DMS153 treated with DMSO at 0.1 percent for 48 hours (cell line): Measurements from ENCODE around the gene ANAPC5.

Experiments
- DNase-seq: peaks from one replicate; lab custom pipeline; 2025; ENCODE audit not compliant: unreplicated experiment; lab: John Stamatoyannopoulos, UW

Gene ANAPC5

DNA sequence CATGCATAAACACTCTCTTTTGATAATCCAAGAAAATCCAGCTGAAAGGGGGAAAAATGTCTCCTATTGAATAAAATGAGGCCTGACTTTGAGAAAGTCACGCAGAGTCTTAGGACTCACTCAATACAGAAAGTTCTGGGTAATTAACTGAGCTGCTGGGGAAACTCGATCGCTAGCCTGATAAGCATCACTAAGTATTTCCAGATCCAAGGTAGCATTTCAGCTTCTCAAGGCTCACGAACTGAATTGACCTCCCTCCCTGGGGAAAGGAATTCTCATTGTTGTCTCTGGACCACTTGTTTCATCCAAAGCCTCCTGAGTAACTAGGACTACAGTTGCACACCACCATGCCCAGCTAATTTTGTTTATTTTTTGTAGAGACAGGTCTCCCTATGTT, 13.8 kb upstream of the ANAPC5 start:
- DNase-seq = no peak

DNA sequence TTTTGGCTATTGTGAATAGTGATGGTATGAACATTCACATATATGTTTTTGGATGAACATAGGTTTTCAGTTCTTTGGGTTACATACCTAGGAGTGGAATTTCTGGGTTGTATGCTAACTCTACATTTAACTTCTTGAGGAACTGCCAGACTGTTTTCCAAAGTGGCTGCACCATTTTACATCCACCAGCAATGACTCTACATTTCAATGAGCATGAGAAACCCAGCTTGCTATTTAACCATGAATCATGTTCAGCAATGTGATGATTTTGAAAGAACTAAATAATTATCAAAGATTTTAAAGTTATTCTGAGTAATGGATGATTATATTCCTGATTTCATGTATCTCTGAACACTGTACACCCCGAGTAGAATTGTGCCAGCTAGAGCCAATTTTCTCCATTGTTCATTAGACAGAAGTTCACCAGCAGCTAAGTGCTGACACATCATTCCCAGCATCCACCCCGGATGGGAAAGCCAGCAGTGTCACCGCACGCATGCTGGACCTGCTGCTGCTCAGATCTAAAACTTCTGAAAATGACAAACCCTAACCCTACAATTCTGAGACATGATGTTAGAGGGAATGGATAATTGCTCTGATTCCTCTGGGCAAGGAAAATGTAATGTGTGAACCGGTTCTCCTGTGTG, 13.3 kb upstream of the ANAPC5 start:
- DNase-seq = no peak

DNA sequence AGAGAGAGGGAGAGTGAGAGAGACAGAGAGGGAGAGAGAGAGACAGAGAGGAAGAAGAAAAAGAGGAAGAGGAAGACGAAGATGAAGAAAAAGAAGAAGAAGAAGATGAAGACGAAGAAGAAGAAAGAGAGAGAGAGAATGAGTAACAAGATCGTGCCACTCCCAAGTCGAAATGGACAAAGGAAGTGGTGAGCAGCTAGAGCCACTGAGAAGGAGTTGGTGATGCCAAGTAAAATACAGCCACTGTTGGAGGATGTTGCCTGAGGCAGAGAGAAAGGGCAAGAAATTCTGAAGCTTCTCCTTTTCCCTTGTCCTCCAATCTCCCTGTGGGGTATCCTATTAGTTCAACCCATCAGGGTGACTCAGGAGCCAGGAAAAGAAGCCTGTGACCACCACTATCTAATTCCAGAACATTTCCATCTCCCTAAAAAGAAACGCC, 12.5 kb upstream of the ANAPC5 start:
- DNase-seq = no peak

DNA sequence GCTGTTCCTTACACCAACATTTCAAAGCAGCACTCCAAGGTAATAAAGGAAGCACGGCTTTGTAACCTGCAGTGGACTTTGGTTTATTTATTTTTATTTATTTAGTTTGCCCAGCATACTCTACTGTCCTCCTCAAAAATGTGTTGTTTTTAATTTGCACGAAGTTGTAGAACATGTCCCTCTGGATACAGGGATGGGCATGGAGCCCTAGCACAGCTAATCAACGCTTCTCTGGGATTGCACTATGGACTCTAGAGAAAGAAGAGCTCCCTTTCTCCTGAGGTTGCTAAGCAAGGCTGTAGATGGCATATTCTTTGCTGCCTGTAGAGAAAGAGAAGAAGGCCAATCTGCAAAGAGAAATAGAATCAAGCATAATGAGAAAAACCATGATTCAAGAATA, 5.9 kb upstream of the ANAPC5 start:
- no peak for DNase-seq

DNA sequence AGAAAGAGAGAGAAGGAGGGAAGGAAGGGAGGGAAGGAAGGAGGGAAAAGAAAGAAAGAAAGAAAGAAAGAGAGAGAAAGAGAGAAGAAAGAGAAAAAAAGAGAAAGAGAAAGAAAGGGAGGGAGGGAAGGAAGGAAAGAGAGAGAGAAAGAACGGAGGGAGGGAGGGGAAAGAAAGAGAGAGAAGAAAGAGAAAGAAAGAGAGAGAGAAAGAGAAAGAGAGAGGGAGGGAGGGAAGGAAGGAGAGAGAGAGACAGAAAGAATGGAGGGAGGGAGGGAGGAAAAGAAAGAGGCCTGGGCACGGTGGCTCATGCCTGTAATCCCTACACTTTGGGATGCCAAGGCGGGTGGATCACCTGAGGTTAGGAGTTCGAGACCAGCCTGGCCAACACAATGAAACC, 5.1 kb upstream of the ANAPC5 start:
- no peak for DNase-seq

DNA sequence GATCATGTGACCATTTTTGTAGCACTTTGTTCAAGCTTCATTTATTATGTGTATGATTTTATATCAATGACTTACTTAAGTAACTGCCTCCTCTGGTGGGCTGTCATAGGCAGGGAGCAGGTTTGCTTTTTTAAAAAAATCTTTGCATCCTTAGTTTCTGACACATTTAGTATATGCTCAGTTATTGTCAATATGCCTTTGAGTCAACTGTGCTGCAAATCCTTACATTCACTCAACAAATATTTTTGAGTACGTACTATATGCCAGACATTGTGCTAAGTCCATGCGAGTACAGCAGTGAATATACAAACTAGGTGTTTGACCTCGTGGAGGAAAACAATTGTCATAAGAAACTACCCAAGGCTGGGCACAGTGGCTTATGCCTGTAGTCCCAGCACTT, 4.4 kb upstream of the ANAPC5 start:
- no peak for DNase-seq

DNA sequence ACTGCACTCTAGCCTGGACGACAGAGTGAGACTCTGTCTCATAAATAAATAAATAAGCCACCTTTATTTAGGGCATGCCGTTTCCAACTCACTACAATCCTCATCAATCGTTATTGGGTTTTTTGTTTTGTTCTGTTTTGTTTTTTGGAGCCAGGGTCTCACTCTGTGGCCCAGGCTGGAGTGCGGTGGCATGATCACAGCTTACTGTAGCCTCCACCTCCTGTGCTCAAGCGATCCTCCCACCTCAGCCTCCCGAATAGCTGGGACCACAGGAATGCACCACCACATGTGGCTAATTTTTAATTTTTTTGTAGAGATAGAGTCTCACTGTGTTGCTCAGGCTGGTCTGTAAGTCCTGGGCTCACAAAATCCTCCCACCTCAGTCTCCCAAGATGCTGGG, 3.6 kb upstream of the ANAPC5 start:
- DNase-seq = no peak

DNA sequence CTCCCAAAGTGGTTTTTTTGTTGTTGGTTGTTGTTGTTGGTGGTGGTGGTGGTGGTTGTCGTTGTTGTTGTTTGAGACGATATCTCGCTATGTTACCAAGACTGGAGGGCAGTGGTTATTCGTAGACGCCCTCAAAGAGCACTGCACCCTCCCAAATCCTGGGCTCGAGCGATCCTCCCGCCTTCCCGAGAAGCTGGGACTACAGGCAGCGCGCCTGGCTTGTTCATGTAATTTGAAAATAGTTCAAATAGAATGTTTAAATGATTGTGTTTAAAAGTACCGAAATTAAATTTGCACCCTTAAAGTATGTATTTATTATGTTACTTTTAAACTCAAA, 439 bp upstream of the ANAPC5 start:
- DNase-seq = peak; percentile 69

DNA sequence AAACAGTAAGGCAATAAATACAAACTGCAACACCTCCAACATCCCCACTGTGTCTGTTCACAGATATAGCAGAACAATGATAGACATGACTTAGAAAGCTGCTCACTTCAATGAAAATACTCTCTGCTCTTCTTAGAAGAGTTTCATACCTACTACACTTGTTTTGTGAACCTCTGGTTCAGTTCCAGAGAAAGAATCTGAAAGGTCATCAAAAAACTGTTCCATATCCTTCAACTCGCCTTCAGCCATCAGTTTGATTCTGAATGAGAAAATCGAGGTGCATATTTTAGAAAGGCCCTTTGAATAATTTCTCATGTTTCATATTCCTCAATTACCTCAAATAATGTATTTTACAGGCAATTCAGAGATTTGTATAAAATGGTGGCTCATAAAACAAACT, 5.5 kb downstream of the ANAPC5 start:
- no peak for DNase-seq

DNA sequence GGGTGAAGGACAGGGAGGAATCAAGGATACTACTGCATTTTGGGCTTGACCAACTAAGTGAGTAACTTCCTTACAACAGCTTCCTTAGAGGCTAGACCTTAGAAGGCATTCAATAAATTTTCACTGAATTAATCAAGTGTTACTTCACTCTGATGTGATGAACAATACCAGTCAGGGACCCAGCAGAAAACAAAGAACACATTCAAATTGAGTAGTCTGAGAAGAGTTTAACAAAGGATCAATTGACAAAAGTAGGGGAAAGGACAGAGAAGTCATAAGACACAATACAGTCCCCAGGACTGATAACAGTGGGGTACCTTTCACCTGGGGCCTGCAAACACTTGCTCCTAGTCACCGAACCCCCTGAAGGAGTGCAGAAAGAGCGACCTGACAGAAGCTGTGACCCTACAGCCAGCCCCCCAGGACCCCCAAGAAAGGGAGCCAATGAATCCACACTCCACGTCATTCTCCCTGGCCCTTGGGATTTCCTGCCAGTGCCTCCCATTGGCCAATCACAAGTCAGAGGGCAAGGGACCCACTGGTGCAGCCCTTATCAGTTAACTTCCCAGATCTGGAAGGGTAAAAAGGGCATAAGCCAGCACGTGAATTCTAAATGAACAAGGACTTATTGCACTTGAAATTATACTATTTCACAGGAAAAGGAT, 6.9 kb downstream of the ANAPC5 start:
- no peak for DNase-seq

DNA sequence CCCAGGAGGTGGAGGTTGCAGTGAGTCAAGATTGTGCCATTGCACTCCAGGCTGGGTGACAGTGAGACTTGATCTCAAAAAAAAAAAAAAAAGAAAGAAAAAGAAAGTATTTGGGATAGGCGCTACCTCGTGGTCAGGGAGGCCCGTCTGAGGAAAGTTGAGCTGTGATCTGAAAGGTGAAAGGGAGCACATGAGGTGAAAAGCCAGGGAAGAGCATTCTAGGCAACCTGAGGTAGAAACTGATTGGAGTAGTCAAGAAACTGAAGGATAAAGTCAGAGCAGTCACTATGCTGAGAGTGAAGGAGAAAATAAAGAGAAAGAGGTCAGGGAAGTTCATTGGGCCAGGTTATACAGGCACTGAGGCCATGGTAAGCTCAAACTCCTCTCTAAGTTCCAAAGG, 7.7 kb downstream of the ANAPC5 start:
- DNase-seq = no peak

DNA sequence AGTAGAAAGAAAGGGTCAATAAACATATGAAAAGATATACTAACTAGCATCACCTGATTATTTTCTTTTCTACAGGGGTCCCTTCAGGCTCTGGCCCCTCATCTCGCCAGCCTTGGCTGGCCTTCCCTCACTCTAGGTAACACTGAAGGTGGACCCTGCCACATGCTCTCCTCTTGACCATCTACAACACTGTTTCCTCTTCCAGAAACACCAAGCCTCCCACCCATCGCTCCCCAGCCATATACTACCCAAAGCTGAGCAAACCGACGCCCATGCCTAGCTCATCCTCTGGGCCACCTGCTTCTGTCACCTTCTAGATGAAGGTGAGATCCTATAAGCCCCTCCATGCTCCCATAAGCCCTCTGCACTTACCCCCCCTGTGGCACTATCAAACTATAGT, 14.8 kb downstream of the ANAPC5 start:
- no peak for DNase-seq

DNA sequence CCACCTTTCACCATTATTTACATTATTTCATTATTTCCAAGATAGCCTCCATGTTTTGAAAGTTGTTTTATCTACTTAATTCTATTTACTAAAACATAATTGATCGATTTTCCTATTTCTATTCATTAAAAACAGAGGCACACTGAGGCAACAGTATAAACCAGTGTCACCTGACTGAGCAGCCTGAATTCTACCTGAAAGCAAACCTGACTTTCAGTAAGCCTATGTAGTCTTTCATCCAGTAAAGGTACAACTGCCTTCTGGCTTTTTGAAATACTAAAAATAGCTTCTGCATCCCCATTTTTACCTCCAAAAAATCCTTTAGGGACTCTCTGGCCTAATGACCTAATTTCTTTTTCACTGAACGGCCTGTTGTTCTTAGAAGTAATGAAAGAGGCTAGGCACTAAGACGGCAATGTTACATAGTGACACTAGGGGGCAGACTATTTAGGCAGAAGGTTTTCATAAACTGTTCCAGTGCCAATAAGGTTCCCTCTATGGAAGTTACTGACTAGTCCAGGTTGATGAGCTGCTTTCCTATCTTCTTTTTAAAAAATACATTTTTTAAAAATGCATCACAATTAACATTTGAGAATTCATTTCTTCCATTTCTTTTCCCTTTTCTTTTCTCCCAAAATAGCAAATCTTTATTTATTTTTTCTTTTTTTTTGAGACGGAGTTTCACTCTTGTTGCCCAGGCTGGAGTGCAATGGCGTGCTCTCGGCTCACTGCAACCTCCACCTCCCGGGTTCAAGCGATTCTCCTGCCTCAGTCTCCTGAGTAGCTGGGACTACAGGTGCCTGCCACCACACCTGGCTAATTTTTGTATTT, 17.5 kb downstream of the ANAPC5 start:
- peak; percentile 67 for DNase-seq

DNA sequence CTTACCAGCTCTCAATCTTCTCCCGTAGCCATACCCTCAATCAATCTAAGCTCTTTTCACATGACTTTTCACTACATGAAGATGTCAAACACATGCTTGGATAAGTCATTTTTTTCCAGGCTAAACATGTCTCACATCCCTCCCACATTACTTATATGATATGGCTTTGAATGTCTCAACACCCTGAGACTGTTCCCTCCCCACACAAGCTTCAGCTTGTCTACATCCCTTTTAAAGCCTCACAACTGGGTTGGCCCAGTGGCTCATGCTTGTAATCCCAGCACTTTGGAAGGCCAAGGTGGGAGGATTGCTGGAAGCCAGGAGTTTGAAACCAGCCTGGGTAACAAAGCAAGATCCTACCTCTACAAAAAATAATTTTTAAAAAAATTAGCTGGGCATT, 18.5 kb downstream of the ANAPC5 start:
- DNase-seq = no peak

DNA sequence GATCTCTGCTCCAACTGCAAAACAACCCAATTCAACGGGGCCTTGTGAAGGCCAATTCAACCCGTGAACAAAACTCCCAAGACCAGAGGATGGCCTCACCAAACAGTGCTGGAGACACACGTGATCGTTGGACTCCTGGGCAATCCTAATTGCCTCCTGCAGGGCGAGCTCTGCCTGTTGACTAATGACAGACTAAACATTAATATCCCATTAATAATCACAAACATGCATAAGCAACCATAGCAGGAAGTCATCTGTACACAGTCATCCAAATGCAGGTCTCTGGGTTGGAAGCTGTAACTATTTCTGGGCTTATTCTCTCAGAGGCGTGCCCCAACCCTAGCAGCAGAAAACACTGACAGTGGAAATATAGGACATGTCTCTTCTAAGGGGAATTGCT, 21.0 kb downstream of the ANAPC5 start:
- no peak for DNase-seq

DNA sequence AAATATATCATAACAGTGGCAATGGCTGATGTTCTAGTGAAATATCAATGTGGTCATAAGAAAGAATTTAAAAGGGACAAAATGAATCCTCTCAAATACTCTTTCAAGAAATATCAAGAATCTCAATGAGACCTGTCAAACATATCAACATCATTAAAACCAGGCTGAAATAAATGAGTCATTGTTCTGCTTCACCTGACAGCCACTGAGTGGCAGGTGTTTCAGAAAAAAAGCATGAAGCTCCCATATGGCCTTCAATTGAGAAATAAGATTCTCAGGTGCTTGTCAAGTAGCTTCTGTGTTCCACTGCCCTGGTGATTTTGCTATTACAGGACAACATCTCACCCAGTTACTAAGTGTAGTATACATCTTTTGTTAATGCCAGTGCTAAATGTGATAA, 21.5 kb downstream of the ANAPC5 start:
- no peak for DNase-seq

DNA sequence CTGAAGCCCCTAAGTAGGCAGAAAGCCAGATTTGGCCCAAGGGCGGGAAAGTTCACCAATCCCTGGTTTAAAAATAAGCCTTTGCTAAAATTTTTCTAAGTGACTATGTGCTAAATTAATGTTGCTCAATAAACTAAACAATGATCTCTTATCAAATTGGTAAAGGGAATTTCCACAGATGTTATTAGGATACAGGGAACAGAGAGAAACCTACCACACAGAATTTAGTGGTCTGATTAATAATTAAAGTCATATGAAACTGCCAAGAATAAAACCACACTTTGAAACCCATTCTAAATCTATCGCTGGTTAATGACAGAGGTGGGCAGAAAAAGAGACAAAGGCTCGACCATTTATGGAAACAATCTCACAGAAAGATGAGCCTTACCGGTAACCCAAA, 22.0 kb downstream of the ANAPC5 start:
- no peak for DNase-seq

DNA sequence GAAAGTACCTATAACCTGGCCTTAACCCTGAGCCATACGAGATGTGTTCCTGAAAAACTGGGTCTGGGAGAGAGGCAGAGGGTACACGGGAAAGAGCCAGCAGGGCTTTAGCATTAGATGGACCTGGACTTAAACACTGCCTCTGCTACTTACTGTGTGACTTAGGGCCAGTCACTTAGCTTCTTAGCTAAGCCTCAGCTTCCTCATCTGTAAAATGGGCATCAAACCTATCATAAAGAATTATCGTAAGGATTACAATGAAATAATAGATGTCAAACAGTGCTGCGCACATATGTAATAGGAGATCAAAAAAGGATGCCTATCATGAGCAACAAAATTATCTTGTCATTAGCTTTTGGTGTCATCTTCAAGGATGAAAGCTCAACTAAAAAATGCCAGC, 23.6 kb downstream of the ANAPC5 start:
- DNase-seq = no peak

DNA sequence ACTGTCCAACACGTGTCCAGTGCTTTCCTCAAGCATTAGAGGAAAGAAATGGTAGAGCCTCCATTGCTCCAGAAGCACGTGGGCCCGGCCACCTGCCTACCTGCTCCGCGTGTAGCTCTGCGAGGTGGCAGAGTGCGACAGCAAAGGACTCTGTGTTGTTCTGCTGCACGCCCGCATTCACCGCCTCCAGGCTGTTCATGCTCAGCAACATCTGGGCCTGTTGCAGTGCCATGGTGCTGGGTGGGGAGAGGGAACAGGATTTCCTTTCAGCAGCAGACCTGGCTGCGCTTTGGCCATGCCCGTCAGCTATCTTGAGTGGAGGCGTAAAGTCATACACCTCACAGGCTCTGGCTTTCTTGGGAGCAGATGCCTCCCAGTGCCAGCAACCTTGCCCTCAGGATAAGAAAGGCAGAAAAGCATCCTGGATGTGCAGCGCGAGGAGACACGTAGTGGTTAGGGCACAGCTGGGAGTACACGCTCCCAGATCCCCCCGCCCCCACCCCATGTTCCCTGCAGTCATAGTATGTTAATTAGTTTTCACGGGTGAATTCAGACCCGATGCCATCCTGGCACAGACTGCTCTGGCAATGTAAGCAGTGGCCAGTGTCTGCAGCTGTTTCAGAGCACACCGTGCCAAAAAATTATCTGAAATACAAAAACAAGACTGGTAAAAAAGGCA, 25.1 kb downstream of the ANAPC5 start:
- no peak for DNase-seq

DNA sequence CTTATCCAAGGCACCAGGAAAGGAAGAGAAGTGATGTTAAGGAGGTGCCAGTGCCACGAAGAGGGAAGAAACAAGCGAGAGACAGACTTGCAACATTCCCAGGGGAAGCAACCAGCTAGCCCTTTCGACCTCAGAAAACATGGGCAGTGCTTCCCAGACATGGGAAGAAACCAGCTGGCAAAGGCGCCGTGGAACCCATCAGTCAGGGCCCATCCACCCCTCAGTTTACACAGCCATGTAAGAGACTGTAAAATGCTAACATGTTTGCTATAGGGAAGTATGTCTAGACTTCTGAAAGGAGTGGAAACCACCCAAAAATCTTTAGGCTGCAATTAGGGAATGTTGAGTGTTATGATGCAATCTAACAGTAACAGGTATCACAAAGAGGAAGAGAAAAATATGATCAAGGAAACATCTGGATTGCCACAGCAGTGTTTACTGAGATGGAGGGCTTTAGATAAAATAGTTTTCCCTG, 26.3 kb downstream of the ANAPC5 start:
- no peak for DNase-seq

DNA sequence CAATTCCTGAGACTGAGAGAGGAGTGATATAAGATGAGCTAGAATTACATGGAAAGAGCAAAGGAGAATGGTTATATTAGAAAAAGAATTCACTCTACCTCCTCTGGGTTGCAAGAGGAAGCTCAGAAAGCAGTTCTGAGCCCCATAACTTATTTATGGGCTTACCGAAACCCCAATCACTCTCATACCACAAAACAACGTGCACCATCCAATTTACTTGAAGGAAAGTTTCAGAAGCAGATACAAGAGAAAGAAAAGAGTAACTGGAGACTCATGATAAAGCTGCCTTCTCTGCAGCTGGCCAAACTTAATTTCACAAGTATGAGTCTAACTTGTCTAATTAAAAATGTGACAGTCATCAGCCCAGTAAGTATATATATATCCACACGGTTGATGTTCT, 28.3 kb downstream of the ANAPC5 start:
- no peak for DNase-seq

DNA sequence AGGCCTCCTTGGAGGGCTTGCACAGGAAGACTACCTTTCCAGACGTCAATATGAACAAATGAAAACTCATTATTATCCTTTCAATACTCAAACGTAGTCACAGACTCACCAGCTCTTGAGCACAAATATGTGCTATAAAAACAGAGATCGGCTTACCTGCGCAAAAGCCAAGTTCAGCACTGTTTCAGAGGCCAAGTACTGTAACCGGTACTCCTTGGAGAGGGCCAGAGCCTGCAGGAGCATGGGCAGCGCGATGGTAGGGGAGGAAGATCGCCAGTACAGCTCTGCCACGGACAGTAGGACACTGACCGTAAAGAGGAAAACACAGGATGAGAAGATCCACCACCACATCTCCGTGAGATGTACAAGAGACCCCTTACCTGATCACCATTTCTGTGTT, 34.1 kb downstream of the ANAPC5 start:
- DNase-seq = no peak
